ENCODE results near the gene CDC42SE2.
"Not testable (repeated sequence)": the region's sequence is repeated elsewhere in the genome, so short reads cannot be mapped to it uniquely, and the experiment has no call there.

DNA sequence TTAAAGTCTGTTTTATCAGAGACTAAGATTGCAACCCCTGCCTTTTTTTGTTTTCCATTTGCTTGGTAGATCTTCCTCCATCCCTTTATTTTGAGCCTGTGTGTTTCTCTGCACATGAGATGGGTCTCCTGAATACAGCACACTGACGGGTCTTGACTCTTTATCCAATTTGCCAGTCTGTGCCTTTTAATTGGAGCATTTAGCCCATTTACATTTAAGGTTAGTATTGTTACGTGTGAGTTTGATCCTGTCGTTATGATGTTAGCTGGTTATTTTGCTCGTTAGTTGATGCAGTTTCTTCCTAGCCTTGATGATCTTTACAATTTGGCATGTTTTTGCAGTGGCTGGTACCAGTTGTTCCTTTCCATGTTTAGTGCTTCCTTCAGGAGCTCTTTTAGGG, 71.9 kb downstream of the CDC42SE2 start:
- not testable (repeated sequence) for TF ChIP-seq CTCF (IDR thresholded peaks at IDR 0.05; ENCODE audit: poor library complexity, severe bottlenecking); EP300 (conservative IDR thresholded peaks at IDR 0.05; ENCODE audit: poor library complexity, severe bottlenecking); POLR2AphosphoS5 (IDR thresholded peaks at IDR 0.05)
- TF ChIP-seq, protein P1, sequence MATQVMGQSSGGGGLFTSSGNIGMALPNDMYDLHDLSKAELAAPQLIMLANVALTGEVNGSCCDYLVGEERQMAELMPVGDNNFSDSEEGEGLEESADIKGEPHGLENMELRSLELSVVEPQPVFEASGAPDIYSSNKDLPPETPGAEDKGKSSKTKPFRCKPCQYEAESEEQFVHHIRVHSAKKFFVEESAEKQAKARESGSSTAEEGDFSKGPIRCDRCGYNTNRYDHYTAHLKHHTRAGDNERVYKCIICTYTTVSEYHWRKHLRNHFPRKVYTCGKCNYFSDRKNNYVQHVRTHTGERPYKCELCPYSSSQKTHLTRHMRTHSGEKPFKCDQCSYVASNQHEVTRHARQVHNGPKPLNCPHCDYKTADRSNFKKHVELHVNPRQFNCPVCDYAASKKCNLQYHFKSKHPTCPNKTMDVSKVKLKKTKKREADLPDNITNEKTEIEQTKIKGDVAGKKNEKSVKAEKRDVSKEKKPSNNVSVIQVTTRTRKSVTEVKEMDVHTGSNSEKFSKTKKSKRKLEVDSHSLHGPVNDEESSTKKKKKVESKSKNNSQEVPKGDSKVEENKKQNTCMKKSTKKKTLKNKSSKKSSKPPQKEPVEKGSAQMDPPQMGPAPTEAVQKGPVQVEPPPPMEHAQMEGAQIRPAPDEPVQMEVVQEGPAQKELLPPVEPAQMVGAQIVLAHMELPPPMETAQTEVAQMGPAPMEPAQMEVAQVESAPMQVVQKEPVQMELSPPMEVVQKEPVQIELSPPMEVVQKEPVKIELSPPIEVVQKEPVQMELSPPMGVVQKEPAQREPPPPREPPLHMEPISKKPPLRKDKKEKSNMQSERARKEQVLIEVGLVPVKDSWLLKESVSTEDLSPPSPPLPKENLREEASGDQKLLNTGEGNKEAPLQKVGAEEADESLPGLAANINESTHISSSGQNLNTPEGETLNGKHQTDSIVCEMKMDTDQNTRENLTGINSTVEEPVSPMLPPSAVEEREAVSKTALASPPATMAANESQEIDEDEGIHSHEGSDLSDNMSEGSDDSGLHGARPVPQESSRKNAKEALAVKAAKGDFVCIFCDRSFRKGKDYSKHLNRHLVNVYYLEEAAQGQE (IDR thresholded peaks at IDR 0.05; ENCODE audit: borderline replicate concordance) = not testable (repeated sequence)

Data from neural cell (in vitro differentiated cells).